K562 (cell line): ENCODE results near the gene FILIP1L. TPM values are rescaled to one million over a fixed set of nuclear protein-coding genes. Genes with fewer than 3 reads are reported as not detected.

Experiments
- CC2D1A ChIP-seq: fragments of 450-650 bp; IDR thresholded peaks from 2 replicates; pipeline ENCODE4 v1.6.1; 2017; ENCODE audit warnings: mild to moderate bottlenecking
- CSDE1 ChIP-seq, 2 experiments: fragments of 450-650 bp; IDR thresholded peaks; 2 replicates each; pipeline ENCODE4 v1.6.1; 2016; ENCODE audit warnings: mild to moderate bottlenecking in 1 of 2
- DPF2 ChIP-seq: fragments of 450-650 bp; IDR thresholded peaks from 2 replicates; pipeline ENCODE4 v1.6.1; 2016
- ETV1 ChIP-seq: fragments of 450-650 bp; conservative IDR thresholded peaks from 2 replicates; pipeline ENCODE4 v1.6.1; 2016; ENCODE audit warnings: missing genetic modification characterization, control low read depth, low read depth, missing compliant biosample characterization
- HMBOX1 ChIP-seq: sonication (generic); IDR thresholded peaks from 2 replicates; pipeline ENCODE4 v1.6.1; 2016
- NCOA2 ChIP-seq, 2 experiments: fragments of 450-650 bp; IDR thresholded peaks; 2 replicates each; pipeline ENCODE4 v1.6.1; 2018; ENCODE audit warnings: mild to moderate bottlenecking in 2 of 2, moderate library complexity in 1 of 2; ENCODE audit not compliant: partially characterized antibody in 2 of 2
- NCOA6 ChIP-seq: fragments of 450-650 bp; IDR thresholded peaks from 2 replicates; pipeline ENCODE4 v1.6.1; 2017; ENCODE audit warnings: mild to moderate bottlenecking
- PBX2 ChIP-seq, 2 experiments: IDR thresholded peaks in 1 of 2; conservative IDR thresholded peaks in 1 of 2; 2 replicates each; pipeline ENCODE4 v1.6.1; 2016; ENCODE audit warnings: low read depth in 2 of 2, mild to moderate bottlenecking in 1 of 2, missing compliant biosample characterization in 1 of 2, missing genetic modification characterization in 1 of 2, moderate library complexity in 1 of 2
- PYGO2 ChIP-seq: fragments of 450-650 bp; IDR thresholded peaks from 2 replicates; pipeline ENCODE4 v1.6.1; 2016; ENCODE audit warnings: mild to moderate bottlenecking, missing genetic modification characterization, moderate library complexity, missing compliant biosample characterization
- RREB1 ChIP-seq: fragments of 250-450 bp; sonication (Bioruptor Pico); IDR thresholded peaks from 2 replicates; pipeline ENCODE4 v1.4.0; 2020
- TCF7L2 ChIP-seq: fragments of 150-350 bp; IDR thresholded peaks from 2 replicates; pipeline ENCODE4 v1.6.1; 2016; ENCODE audit warnings: low read depth, mild to moderate bottlenecking, low read length, moderate library complexity
- ZFX ChIP-seq: sonication (generic); formaldehyde crosslinking; IDR thresholded peaks from 2 replicates; pipeline ENCODE4 v1.8.0; 2022; ENCODE audit warnings: mild to moderate bottlenecking, missing genetic modification reagents, moderate library complexity
- ZNF589 ChIP-seq: fragments of 200-800 bp; sonication (Bioruptor generic); IDR thresholded peaks from 2 replicates; pipeline ENCODE4 v1.6.1; 2016; ENCODE audit warnings: low read depth, missing genetic modification characterization, missing compliant biosample characterization
- polyA plus RNA-seq, 8 experiments: library from polyadenylated mRNA; depleted of rRNA in 4 of 8; stranded (reverse) in 5 of 8; unstranded in 3 of 8; fragments of >200 nt; fragmentation: Nextera tagmentation in 2 of 8; fragmentation: Illumina TruSeq in 1 of 8; extraction: Ambion mirVana in 2 of 8; extraction: Trizol in 1 of 8; gene quantifications; 2 replicates each; pipeline versions ENCODE4 v1.2.1 to v1.2.3, GENCODE V29; 2011 to 2014; ENCODE audit warnings: inconsistent platforms in 1 of 8, missing spikeins in 1 of 8
- total RNA-seq, 7 experiments: library from RNA; depleted of rRNA in 6 of 7; stranded (reverse); fragments of >200 nt in 6 of 7; fragmentation: Illumina TruSeq in 2 of 7; extraction: Trizol in 2 of 7; gene quantifications; 2 replicates each; pipeline versions ENCODE4 v1.2.1 to v1.2.3, GENCODE V29; 2011 to 2021; ENCODE audit warnings: low replicate concordance in 1 of 7

The FILIP1L gene
- total and polyA plus RNA-seq, 9 of the 15 experiments (the other 6 are each of a cell fraction or from before 2014, with no cell fraction given) = 0.50 to 2.1 (median 1.1) TPM

GRCh38 chr3:99901200-99901926 lies 212.9 kb downstream of the FILIP1L start (continued):
- no peak for TF ChIP-seq RREB1
- no peak for TF ChIP-seq PYGO2
- no peak for TF ChIP-seq CSDE1 (IDR thresholded peaks at IDR 0.05)
- TF ChIP-seq CC2D1A = no peak
- no peak for TF ChIP-seq PBX2 (CRISPR knock-in tag; IDR thresholded peaks at IDR 0.05; ENCODE audit: low read depth)
- TF ChIP-seq PBX2 (tag; conservative IDR thresholded peaks at IDR 0.05; ENCODE audit: low read depth) = 0 out of 2 replicates have a peak, but pooled peaks have one; percentile 27
- TF ChIP-seq ZFX (CRISPR knock-in tag) = no peak
- TF ChIP-seq NCOA6 = no peak
- no peak for TF ChIP-seq NCOA2 (IDR thresholded peaks at IDR 0.05; ENCODE audit: partially characterized antibody in 2 of 2)
- no peak for TF ChIP-seq HMBOX1
- TF ChIP-seq ETV1 (tag) = no peak
- TF ChIP-seq DPF2 = 0 out of 2 replicates have a peak, but pooled peaks have one; percentile 21
- no peak for TF ChIP-seq ZNF589 (CRISPR knock-in tag)
- no peak for TF ChIP-seq TCF7L2
- TF ChIP-seq, all 486 proteins: peak for 6
